ENCODE results near the gene VWA5B2.

VWA5B2 gene

DNA sequence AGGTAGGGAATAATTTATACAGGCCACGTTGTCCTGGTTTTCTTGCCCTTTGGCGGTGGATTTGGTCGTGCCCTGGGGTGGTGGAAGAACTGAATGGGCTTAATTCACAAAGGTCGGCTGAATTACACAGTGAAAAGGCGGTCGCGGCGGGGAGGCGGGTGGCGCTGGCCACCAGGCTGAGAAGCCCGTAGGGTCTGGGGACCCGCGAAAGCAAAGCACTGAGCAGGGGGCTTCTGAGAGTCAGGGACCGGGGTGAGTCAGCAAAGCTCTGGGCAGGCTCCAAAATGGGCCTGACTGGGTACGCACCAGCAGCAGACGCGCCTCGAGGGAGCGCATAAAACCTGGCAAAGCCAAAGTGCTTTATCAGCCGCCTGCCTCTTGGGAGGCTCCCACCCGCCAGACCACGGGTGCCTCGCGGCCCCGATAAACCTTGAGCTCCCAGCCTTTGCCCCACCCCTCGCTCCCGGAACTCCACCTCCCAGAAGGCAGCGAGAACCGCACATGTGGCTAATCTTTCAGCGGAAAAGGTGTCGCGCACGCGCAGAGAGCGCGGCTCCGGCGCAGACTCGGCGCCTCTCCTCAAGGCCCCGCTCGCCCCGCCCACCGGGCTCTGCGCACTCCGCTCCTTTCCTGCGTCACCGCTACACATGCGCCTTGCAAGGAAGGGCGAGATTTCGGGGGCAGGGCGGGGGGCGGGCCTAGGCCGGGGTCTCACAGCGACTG lies 43.8 kb upstream of the VWA5B2 start (continued):
- TF ChIP-seq, protein P1, sequence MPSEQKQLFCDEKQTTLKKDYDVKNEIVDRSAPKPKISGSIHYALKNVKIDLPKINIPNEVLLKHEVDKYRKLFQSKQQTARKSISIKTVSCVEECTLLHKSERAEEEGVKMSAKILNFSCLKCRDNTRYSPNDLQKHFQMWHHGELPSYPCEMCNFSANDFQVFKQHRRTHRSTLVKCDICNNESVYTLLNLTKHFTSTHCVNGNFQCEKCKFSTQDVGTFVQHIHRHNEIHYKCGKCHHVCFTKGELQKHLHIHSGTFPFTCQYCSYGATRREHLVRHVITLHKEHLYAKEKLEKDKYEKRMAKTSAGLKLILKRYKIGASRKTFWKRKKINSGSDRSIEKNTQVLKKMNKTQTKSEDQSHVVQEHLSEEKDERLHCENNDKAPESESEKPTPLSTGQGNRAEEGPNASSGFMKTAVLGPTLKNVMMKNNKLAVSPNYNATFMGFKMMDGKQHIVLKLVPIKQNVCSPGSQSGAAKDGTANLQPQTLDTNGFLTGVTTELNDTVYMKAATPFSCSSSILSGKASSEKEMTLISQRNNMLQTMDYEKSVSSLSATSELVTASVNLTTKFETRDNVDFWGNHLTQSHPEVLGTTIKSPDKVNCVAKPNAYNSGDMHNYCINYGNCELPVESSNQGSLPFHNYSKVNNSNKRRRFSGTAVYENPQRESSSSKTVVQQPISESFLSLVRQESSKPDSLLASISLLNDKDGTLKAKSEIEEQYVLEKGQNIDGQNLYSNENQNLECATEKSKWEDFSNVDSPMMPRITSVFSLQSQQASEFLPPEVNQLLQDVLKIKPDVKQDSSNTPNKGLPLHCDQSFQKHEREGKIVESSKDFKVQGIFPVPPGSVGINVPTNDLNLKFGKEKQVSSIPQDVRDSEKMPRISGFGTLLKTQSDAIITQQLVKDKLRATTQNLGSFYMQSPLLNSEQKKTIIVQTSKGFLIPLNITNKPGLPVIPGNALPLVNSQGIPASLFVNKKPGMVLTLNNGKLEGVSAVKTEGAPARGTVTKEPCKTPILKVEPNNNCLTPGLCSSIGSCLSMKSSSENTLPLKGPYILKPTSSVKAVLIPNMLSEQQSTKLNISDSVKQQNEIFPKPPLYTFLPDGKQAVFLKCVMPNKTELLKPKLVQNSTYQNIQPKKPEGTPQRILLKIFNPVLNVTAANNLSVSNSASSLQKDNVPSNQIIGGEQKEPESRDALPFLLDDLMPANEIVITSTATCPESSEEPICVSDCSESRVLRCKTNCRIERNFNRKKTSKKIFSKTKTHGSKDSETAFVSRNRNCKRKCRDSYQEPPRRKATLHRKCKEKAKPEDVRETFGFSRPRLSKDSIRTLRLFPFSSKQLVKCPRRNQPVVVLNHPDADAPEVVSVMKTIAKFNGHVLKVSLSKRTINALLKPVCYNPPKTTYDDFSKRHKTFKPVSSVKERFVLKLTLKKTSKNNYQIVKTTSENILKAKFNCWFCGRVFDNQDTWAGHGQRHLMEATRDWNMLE (tag by site-specific recombination; conservative IDR thresholded peaks at IDR 0.05; ENCODE audit: low read depth), result no peak
- TF ChIP-seq GLIS2 (tag by site-specific recombination; IDR thresholded peaks at IDR 0.05) (peak; percentile 99), ZNF302 (tag by site-specific recombination; IDR thresholded peaks at IDR 0.05; ENCODE audit: low read depth) (no peak), OSR2 (tag by site-specific recombination; IDR thresholded peaks at IDR 0.05) (no peak), ZNF473 (tag by site-specific recombination; IDR thresholded peaks at IDR 0.05) (no peak), ZNF10 (tag by site-specific recombination; IDR thresholded peaks at IDR 0.05) (no peak), ZNF132 (tag by site-specific recombination; IDR thresholded peaks at IDR 0.05; ENCODE audit: borderline replicate concordance) (no peak), ZXDB (tag by site-specific recombination; IDR thresholded peaks at IDR 0.05) (peak; percentile 64), ZNF747 (tag by site-specific recombination; IDR thresholded peaks at IDR 0.05) (no peak), ZNF341 (tag by site-specific recombination; IDR thresholded peaks at IDR 0.05; ENCODE audit: low read depth) (peak; percentile 88), KLF9 (tag by site-specific recombination; IDR thresholded peaks at IDR 0.05; ENCODE audit: low read depth) (peak; percentile 76), ZNF555 (tag by site-specific recombination; conservative IDR thresholded peaks at IDR 0.05) (no peak), ZNF558 (tag by site-specific recombination; IDR thresholded peaks at IDR 0.05) (no peak), SETDB1 (IDR thresholded peaks at IDR 0.05; ENCODE audit: insufficient read length, low read length) (no peak)
- TF ChIP-seq, protein P2, sequence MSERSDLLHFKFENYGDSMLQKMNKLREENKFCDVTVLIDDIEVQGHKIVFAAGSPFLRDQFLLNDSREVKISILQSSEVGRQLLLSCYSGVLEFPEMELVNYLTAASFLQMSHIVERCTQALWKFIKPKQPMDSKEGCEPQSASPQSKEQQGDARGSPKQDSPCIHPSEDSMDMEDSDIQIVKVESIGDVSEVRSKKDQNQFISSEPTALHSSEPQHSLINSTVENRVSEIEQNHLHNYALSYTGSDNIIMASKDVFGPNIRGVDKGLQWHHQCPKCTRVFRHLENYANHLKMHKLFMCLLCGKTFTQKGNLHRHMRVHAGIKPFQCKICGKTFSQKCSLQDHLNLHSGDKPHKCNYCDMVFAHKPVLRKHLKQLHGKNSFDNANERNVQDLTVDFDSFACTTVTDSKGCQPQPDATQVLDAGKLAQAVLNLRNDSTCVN (tag by site-specific recombination; optimal IDR thresholded peaks at IDR 0.05), result peak; percentile 96
- TF ChIP-seq, protein P3, sequence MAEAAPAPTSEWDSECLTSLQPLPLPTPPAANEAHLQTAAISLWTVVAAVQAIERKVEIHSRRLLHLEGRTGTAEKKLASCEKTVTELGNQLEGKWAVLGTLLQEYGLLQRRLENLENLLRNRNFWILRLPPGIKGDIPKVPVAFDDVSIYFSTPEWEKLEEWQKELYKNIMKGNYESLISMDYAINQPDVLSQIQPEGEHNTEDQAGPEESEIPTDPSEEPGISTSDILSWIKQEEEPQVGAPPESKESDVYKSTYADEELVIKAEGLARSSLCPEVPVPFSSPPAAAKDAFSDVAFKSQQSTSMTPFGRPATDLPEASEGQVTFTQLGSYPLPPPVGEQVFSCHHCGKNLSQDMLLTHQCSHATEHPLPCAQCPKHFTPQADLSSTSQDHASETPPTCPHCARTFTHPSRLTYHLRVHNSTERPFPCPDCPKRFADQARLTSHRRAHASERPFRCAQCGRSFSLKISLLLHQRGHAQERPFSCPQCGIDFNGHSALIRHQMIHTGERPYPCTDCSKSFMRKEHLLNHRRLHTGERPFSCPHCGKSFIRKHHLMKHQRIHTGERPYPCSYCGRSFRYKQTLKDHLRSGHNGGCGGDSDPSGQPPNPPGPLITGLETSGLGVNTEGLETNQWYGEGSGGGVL (tag by site-specific recombination; IDR thresholded peaks at IDR 0.05), result no peak
- TF ChIP-seq, protein P4, sequence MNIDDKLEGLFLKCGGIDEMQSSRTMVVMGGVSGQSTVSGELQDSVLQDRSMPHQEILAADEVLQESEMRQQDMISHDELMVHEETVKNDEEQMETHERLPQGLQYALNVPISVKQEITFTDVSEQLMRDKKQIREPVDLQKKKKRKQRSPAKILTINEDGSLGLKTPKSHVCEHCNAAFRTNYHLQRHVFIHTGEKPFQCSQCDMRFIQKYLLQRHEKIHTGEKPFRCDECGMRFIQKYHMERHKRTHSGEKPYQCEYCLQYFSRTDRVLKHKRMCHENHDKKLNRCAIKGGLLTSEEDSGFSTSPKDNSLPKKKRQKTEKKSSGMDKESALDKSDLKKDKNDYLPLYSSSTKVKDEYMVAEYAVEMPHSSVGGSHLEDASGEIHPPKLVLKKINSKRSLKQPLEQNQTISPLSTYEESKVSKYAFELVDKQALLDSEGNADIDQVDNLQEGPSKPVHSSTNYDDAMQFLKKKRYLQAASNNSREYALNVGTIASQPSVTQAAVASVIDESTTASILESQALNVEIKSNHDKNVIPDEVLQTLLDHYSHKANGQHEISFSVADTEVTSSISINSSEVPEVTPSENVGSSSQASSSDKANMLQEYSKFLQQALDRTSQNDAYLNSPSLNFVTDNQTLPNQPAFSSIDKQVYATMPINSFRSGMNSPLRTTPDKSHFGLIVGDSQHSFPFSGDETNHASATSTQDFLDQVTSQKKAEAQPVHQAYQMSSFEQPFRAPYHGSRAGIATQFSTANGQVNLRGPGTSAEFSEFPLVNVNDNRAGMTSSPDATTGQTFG (tag by site-specific recombination; IDR thresholded peaks at IDR 0.05; ENCODE audit: borderline replicate concordance), result no peak
- TF ChIP-seq, protein P5, sequence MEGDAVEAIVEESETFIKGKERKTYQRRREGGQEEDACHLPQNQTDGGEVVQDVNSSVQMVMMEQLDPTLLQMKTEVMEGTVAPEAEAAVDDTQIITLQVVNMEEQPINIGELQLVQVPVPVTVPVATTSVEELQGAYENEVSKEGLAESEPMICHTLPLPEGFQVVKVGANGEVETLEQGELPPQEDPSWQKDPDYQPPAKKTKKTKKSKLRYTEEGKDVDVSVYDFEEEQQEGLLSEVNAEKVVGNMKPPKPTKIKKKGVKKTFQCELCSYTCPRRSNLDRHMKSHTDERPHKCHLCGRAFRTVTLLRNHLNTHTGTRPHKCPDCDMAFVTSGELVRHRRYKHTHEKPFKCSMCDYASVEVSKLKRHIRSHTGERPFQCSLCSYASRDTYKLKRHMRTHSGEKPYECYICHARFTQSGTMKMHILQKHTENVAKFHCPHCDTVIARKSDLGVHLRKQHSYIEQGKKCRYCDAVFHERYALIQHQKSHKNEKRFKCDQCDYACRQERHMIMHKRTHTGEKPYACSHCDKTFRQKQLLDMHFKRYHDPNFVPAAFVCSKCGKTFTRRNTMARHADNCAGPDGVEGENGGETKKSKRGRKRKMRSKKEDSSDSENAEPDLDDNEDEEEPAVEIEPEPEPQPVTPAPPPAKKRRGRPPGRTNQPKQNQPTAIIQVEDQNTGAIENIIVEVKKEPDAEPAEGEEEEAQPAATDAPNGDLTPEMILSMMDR (tag by site-specific recombination; IDR thresholded peaks at IDR 0.05), result no peak
- TF ChIP-seq, protein P6, sequence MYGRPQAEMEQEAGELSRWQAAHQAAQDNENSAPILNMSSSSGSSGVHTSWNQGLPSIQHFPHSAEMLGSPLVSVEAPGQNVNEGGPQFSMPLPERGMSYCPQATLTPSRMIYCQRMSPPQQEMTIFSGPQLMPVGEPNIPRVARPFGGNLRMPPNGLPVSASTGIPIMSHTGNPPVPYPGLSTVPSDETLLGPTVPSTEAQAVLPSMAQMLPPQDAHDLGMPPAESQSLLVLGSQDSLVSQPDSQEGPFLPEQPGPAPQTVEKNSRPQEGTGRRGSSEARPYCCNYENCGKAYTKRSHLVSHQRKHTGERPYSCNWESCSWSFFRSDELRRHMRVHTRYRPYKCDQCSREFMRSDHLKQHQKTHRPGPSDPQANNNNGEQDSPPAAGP (tag by site-specific recombination; IDR thresholded peaks at IDR 0.05), result peak; percentile 72
- TF ChIP-seq, protein P7, sequence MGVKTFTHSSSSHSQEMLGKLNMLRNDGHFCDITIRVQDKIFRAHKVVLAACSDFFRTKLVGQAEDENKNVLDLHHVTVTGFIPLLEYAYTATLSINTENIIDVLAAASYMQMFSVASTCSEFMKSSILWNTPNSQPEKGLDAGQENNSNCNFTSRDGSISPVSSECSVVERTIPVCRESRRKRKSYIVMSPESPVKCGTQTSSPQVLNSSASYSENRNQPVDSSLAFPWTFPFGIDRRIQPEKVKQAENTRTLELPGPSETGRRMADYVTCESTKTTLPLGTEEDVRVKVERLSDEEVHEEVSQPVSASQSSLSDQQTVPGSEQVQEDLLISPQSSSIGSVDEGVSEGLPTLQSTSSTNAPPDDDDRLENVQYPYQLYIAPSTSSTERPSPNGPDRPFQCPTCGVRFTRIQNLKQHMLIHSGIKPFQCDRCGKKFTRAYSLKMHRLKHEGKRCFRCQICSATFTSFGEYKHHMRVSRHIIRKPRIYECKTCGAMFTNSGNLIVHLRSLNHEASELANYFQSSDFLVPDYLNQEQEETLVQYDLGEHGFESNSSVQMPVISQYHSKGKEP (tag by site-specific recombination; IDR thresholded peaks at IDR 0.05), result no peak
- TF ChIP-seq, protein P8, sequence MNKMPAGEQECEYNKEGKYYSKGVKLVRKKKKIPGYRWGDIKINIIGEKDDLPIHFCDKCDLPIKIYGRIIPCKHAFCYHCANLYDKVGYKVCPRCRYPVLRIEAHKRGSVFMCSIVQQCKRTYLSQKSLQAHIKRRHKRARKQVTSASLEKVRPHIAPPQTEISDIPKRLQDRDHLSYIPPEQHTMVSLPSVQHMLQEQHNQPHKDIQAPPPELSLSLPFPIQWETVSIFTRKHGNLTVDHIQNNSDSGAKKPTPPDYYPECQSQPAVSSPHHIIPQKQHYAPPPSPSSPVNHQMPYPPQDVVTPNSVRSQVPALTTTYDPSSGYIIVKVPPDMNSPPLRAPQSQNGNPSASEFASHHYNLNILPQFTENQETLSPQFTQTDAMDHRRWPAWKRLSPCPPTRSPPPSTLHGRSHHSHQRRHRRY (tag by site-specific recombination; IDR thresholded peaks at IDR 0.05), result no peak

All from HEK293 (cell line).